Measurements from ENCODE around the gene CEP350.

DNA sequence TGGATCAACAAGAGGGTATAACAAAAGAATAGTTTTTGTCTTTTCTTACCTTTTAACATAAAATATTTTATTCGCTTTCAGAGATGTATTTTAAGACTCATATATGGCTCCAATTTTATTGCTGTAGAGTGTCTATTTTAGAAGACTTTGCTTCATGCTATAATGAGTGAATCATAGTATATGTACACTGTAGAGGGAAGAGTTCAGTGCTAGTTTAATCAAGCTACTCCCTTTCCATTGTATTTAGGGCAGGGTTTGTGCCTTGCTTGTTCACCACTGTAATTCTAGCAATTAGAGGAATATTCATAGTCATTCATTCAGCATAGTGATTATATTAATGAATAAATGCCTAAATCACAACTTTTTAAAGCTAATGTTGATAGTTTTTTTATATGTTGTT, 78.8 kb downstream of the CEP350 start:
- TF ChIP-seq, protein P1, sequence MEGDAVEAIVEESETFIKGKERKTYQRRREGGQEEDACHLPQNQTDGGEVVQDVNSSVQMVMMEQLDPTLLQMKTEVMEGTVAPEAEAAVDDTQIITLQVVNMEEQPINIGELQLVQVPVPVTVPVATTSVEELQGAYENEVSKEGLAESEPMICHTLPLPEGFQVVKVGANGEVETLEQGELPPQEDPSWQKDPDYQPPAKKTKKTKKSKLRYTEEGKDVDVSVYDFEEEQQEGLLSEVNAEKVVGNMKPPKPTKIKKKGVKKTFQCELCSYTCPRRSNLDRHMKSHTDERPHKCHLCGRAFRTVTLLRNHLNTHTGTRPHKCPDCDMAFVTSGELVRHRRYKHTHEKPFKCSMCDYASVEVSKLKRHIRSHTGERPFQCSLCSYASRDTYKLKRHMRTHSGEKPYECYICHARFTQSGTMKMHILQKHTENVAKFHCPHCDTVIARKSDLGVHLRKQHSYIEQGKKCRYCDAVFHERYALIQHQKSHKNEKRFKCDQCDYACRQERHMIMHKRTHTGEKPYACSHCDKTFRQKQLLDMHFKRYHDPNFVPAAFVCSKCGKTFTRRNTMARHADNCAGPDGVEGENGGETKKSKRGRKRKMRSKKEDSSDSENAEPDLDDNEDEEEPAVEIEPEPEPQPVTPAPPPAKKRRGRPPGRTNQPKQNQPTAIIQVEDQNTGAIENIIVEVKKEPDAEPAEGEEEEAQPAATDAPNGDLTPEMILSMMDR (conservative IDR thresholded peaks at IDR 0.05; ENCODE audit: low read depth, low read length) = no peak
- TF ChIP-seq EZH2 (IDR thresholded peaks at IDR 0.05; ENCODE audit: borderline replicate concordance, low read depth, low read length, poor library complexity, severe bottlenecking) = no peak
